LNCAP (cell line): ENCODE results near the gene C15orf61.

Experiments
- TF ChIP-seq, protein P1 (sequence below): fragments of 450-650 bp; IDR thresholded peaks from 2 replicates; pipeline ENCODE4 v1.5.1; 2017; ENCODE audit warnings: mild to moderate bottlenecking

Gene C15orf61

DNA sequence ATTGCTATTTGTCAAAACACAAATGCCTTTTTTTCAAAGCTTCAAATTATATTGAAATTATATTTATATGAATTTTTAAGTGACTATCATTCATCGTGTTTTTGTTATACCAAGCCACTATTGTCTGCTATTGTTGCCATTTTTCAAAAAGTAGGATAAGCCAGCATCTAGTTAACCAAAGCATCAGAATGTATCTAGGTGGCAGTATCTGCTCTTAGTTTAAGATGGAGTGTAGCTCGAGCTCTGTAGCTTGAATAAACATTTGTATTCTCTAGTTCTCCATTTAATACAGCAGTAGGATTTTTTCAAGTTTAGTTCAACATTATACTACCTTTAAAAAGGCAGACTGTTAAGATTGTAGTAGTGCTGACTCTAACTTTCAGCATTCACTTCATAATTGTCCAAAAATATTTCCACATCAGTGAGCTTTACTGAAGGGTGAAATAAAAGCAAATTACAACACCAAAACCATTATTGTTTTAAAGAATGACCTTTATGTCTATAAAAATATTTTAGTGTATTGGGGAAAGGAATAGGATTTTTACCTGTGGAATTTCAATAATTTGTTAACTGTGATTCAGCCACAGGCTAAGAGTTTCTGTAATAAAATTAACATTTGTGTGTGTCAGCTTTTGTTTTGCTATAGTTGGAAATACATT is 19.6 kb upstream of the C15orf61 start:
- TF ChIP-seq, protein P1, sequence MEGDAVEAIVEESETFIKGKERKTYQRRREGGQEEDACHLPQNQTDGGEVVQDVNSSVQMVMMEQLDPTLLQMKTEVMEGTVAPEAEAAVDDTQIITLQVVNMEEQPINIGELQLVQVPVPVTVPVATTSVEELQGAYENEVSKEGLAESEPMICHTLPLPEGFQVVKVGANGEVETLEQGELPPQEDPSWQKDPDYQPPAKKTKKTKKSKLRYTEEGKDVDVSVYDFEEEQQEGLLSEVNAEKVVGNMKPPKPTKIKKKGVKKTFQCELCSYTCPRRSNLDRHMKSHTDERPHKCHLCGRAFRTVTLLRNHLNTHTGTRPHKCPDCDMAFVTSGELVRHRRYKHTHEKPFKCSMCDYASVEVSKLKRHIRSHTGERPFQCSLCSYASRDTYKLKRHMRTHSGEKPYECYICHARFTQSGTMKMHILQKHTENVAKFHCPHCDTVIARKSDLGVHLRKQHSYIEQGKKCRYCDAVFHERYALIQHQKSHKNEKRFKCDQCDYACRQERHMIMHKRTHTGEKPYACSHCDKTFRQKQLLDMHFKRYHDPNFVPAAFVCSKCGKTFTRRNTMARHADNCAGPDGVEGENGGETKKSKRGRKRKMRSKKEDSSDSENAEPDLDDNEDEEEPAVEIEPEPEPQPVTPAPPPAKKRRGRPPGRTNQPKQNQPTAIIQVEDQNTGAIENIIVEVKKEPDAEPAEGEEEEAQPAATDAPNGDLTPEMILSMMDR = peak; percentile 51

GRCh38 chr15:67501836-67502461 is 19.0 kb upstream of the C15orf61 start:
- TF ChIP-seq, protein P1 = no peak

- TF ChIP-seq, protein P1 = no peak
Observed at GRCh38 chr15:67504056-67504455, 16.9 kb upstream of the C15orf61 start.

DNA sequence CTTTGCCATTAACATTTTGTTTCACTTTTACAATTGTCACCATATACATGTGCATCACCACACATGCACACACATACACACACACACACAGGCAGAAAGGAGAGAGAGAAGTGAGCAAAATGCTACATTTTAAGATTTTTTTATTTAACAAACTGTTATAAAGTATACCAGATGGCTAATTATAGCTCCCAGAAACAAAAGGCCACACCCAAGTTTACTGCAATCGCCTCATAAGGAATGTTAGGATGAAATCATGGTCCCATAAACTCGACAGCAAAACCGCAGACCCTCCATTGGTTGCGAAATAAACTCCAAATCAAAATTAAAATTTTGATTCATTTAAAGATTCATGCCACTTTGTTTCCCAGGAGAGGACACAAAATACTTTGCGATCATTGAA is 16.1 kb upstream of the C15orf61 start:
- TF ChIP-seq, protein P1 = no peak

DNA sequence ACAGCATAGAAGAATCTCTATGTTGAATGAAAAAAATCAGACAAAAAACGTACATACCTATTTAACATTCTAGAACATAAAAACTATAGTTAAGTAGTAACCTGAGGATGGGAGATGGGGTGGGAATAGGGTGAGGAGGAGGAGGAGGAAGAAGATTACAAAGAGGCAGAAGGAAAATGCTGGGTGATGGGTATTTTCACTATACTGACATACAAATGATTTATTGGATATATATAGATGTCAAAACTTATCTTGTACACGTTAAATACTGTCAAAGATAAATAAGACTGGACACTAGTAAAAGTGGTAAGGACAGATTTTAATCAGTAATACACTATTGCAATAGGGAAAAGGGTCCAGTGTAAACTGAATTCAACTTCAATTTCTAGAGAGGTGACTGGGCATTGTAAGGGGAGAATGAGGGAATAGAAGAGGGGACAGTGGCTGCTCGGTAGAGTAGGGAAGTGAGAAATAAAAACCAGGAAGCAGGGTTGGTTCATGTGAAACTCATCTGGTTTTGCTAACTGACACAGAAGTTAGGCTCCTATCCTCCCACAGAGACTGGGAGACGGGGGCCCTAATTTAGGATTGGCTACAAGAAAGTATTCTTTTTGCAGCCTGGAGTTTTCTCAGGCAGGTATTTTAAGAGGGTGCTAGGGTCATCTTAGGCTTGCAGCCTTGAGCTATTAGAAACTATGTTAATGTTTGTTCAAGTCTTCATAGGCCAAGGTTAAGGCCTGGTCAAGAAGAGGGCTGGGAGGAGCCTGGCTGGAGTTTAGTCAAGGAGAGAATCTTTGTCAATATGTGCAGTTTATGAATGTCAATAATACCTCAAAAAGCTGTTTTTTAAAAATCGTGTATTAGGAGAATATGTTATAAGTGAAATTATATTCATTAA is 15.0 kb upstream of the C15orf61 start:
- TF ChIP-seq, protein P1 = no peak

- TF ChIP-seq, protein P1 = no peak
Observed at GRCh38 chr15:67506775-67507747, 13.9 kb upstream of the C15orf61 start.

DNA sequence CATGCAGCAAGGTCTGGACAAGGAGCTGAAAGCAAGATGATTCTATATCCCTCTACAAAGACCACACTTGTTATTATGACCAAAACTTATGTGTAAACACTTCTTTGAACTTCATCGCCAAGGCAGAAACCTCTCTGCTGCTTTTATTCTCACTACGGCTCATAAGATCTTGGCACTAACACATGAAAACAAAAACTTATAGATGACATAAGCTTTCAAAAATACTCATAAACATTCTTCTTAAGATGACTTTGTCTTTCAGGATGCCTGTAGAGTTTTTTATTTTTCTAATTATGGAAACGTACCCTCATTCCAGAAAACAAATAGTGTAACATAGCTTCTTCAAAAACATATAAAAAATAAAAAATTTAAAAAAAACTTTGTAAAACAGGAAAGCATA is 12.5 kb upstream of the C15orf61 start:
- TF ChIP-seq, protein P1 = no peak
